NK-92 (cell line): ENCODE measurements around the gene MAP1S.

ENCODE experiments used
- DNase-seq: peaks from one replicate; lab custom pipeline; 2025; ENCODE audit not compliant: unreplicated experiment; lab: John Stamatoyannopoulos, UW

Gene MAP1S

GRCh38 chr19:17718947-17719711 is at the start of gene MAP1S:
MAP1S (plus strand) TSS chr19:17719480; CDS start chr19:17719503, 23 bp downstream.
- no peak for DNase-seq

- DNase-seq = no peak
Observed at GRCh38 chr19:17671906-17672305, 47.4 kb upstream of the MAP1S start.

GRCh38 chr19:17673937-17674799 is 45.1 kb upstream of the MAP1S start:
- DNase-seq = no peak

- DNase-seq = no peak
Observed at GRCh38 chr19:17676295-17676694, 43.0 kb upstream of the MAP1S start.

GRCh38 chr19:17677002-17677401 is 42.3 kb upstream of the MAP1S start:
- DNase-seq = no peak

- no peak for DNase-seq
Observed at GRCh38 chr19:17678836-17679235, 40.4 kb upstream of the MAP1S start.

GRCh38 chr19:17679526-17680229 is 39.6 kb upstream of the MAP1S start:
- DNase-seq = no peak

- no peak for DNase-seq
Observed at GRCh38 chr19:17680230-17680722, 39.0 kb upstream of the MAP1S start.

- DNase-seq = no peak
Observed at GRCh38 chr19:17681505-17682125, 37.7 kb upstream of the MAP1S start.

- no peak for DNase-seq
Observed at GRCh38 chr19:17682273-17682672, 37.0 kb upstream of the MAP1S start.

GRCh38 chr19:17683078-17683477 is 36.2 kb upstream of the MAP1S start:
- no peak for DNase-seq

- DNase-seq = no peak
Observed at GRCh38 chr19:17684256-17684655, 35.0 kb upstream of the MAP1S start.

GRCh38 chr19:17685451-17686022 is 33.7 kb upstream of the MAP1S start:
- no peak for DNase-seq

GRCh38 chr19:17686023-17686521 is 33.2 kb upstream of the MAP1S start:
- DNase-seq = no peak

GRCh38 chr19:17686592-17687024 is 32.7 kb upstream of the MAP1S start:
- no peak for DNase-seq

GRCh38 chr19:17687141-17687856 is 32.0 kb upstream of the MAP1S start:
- DNase-seq = no peak

- no peak for DNase-seq
Observed at GRCh38 chr19:17687857-17688784, 31.2 kb upstream of the MAP1S start, which contains the start of gene UNC13A. UNC13A (minus strand) TSS chr19:17688354; CDS start chr19:17688199, 155 bp downstream.

GRCh38 chr19:17688853-17689595 is 30.3 kb upstream of the MAP1S start:
- DNase-seq = no peak
